Measurements from ENCODE around the gene NBEA.

The NBEA gene

GRCh38 chr13:35225582-35225981 lies 283.5 kb downstream of the NBEA start:
- H3K27me3 ChIP-seq (ENCODE audit: control insufficient read depth in 5 of 5, insufficient read depth in 4 of 5, low read length in 5 of 5) = no peaks in the 10 kb centered on the region
- no peak overlapping the region for H3K27ac ChIP-seq (ENCODE audit: low read depth, low read length)
- no peak overlapping the region for H3K9ac ChIP-seq (ENCODE audit: low read length in 5 of 5)
- no peak overlapping the region for H3K4me3 ChIP-seq (ENCODE audit: low read depth in 1 of 5, low read length in 5 of 5)
- no peaks in the 10 kb centered on the region for H3K36me3 ChIP-seq (ENCODE audit: control insufficient read depth in 5 of 5, insufficient read depth in 5 of 5, low read length in 5 of 5)
- peaks cover 0 to 3% (median 0%) of the 10 kb centered on the region in 5 donors for H3K9me3 ChIP-seq (ENCODE audit: control insufficient read depth in 5 of 5, low read length in 5 of 5)
- H3K4me1 ChIP-seq (ENCODE audit: control insufficient read depth in 5 of 5, insufficient read depth in 5 of 5, low read length in 5 of 5) = no peaks in the 10 kb centered on the region

GRCh38 chr13:35228536-35228935 lies 286.5 kb downstream of the NBEA start:
- no peaks in the 10 kb centered on the region for H3K9me3 ChIP-seq (ENCODE audit: control insufficient read depth in 5 of 5, low read length in 5 of 5)
- H3K9ac ChIP-seq (ENCODE audit: low read length in 5 of 5) = no peak overlapping the region
- no peak overlapping the region for H3K4me3 ChIP-seq (ENCODE audit: low read depth in 1 of 5, low read length in 5 of 5)
- no peaks in the 10 kb centered on the region for H3K36me3 ChIP-seq (ENCODE audit: control insufficient read depth in 5 of 5, insufficient read depth in 5 of 5, low read length in 5 of 5)
- no peaks in the 10 kb centered on the region for H3K4me1 ChIP-seq (ENCODE audit: control insufficient read depth in 5 of 5, insufficient read depth in 5 of 5, low read length in 5 of 5)
- no peaks in the 10 kb centered on the region for H3K27me3 ChIP-seq (ENCODE audit: control insufficient read depth in 5 of 5, insufficient read depth in 4 of 5, low read length in 5 of 5)
- no peak overlapping the region for H3K27ac ChIP-seq (ENCODE audit: low read depth, low read length)

- no peak overlapping the region for H3K27ac ChIP-seq (ENCODE audit: low read depth, low read length)
- no peak overlapping the region for H3K4me3 ChIP-seq (ENCODE audit: low read depth in 1 of 5, low read length in 5 of 5)
- no peaks in the 10 kb centered on the region for H3K36me3 ChIP-seq (ENCODE audit: control insufficient read depth in 5 of 5, insufficient read depth in 5 of 5, low read length in 5 of 5)
- H3K27me3 ChIP-seq (ENCODE audit: control insufficient read depth in 5 of 5, insufficient read depth in 4 of 5, low read length in 5 of 5) = no peaks in the 10 kb centered on the region
- H3K9ac ChIP-seq (ENCODE audit: low read length in 5 of 5) = no peak overlapping the region
- H3K4me1 ChIP-seq (ENCODE audit: control insufficient read depth in 5 of 5, insufficient read depth in 5 of 5, low read length in 5 of 5) = no peaks in the 10 kb centered on the region
- no peaks in the 10 kb centered on the region for H3K9me3 ChIP-seq (ENCODE audit: control insufficient read depth in 5 of 5, low read length in 5 of 5)
Measured at GRCh38 chr13:35231426-35231825, 289.4 kb downstream of the NBEA start.

- H3K9me3 ChIP-seq (ENCODE audit: control insufficient read depth in 5 of 5, low read length in 5 of 5) = peaks cover 0 to 3% (median 0%) of the 10 kb centered on the region in 5 donors
- no peaks in the 10 kb centered on the region for H3K27me3 ChIP-seq (ENCODE audit: control insufficient read depth in 5 of 5, insufficient read depth in 4 of 5, low read length in 5 of 5)
- no peaks in the 10 kb centered on the region for H3K36me3 ChIP-seq (ENCODE audit: control insufficient read depth in 5 of 5, insufficient read depth in 5 of 5, low read length in 5 of 5)
Measured at GRCh38 chr13:35238274-35238673, 296.2 kb downstream of the NBEA start.

GRCh38 chr13:35252536-35253205 lies 310.6 kb downstream of the NBEA start:
- H3K27ac ChIP-seq (ENCODE audit: low read depth, low read length) = no peak overlapping the region
- H3K27me3 ChIP-seq (ENCODE audit: control insufficient read depth in 5 of 5, insufficient read depth in 4 of 5, low read length in 5 of 5) = no peaks in the 10 kb centered on the region
- H3K9ac ChIP-seq (ENCODE audit: low read length in 5 of 5) = no peak overlapping the region
- no peaks in the 10 kb centered on the region for H3K4me1 ChIP-seq (ENCODE audit: control insufficient read depth in 5 of 5, insufficient read depth in 5 of 5, low read length in 5 of 5)
- peaks cover 0 to 7% (median 0%) of the 10 kb centered on the region in 5 donors for H3K9me3 ChIP-seq (ENCODE audit: control insufficient read depth in 5 of 5, low read length in 5 of 5)
- peaks cover 0 to 7% (median 4%) of the 10 kb centered on the region in 5 donors for H3K36me3 ChIP-seq (ENCODE audit: control insufficient read depth in 5 of 5, insufficient read depth in 5 of 5, low read length in 5 of 5)
- H3K4me3 ChIP-seq (ENCODE audit: low read depth in 1 of 5, low read length in 5 of 5) = no peak overlapping the region

More at GRCh38 chr13:35238274-35238673, 296.2 kb downstream of the NBEA start:
- Histone ChIP-seq H3K9ac (ENCODE audit: low read length in 5 of 5) (no peak overlapping the region), H3K27ac (ENCODE audit: low read depth, low read length) (no peak overlapping the region), H3K4me1 (ENCODE audit: control insufficient read depth in 5 of 5, insufficient read depth in 5 of 5, low read length in 5 of 5) (no peaks in the 10 kb centered on the region), H3K4me3 (ENCODE audit: low read depth in 1 of 5, low read length in 5 of 5) (no peak overlapping the region)

- H3K27me3 ChIP-seq (ENCODE audit: control insufficient read depth in 5 of 5, insufficient read depth in 4 of 5, low read length in 5 of 5) = no peaks in the 10 kb centered on the region
- H3K4me1 ChIP-seq (ENCODE audit: control insufficient read depth in 5 of 5, insufficient read depth in 5 of 5, low read length in 5 of 5) = no peaks in the 10 kb centered on the region
- H3K9ac ChIP-seq (ENCODE audit: low read length in 5 of 5) = no peak overlapping the region
- H3K27ac ChIP-seq (ENCODE audit: low read depth, low read length) = no peak overlapping the region
- H3K4me3 ChIP-seq (ENCODE audit: low read depth in 1 of 5, low read length in 5 of 5) = no peak overlapping the region
- H3K36me3 ChIP-seq (ENCODE audit: control insufficient read depth in 5 of 5, insufficient read depth in 5 of 5, low read length in 5 of 5) = peaks cover 0 to 7% (median 4%) of the 10 kb centered on the region in 5 donors
- peaks cover 0 to 7% (median 0%) of the 10 kb centered on the region in 5 donors for H3K9me3 ChIP-seq (ENCODE audit: control insufficient read depth in 5 of 5, low read length in 5 of 5)
Measured at GRCh38 chr13:35255241-35255640, 313.2 kb downstream of the NBEA start.

- Histone ChIP-seq H3K9ac (ENCODE audit: low read length in 5 of 5) (no peak overlapping the region), H3K9me3 (ENCODE audit: control insufficient read depth in 5 of 5, low read length in 5 of 5) (peaks cover 0 to 7% (median 0%) of the 10 kb centered on the region in 5 donors), H3K36me3 (ENCODE audit: control insufficient read depth in 5 of 5, insufficient read depth in 5 of 5, low read length in 5 of 5) (peaks cover 0 to 1% (median 0%) of the 10 kb centered on the region in 5 donors), H3K4me1 (ENCODE audit: control insufficient read depth in 5 of 5, insufficient read depth in 5 of 5, low read length in 5 of 5) (no peaks in the 10 kb centered on the region), H3K27ac (ENCODE audit: low read depth, low read length) (no peak overlapping the region), H3K27me3 (ENCODE audit: control insufficient read depth in 5 of 5, insufficient read depth in 4 of 5, low read length in 5 of 5) (no peaks in the 10 kb centered on the region), H3K4me3 (ENCODE audit: low read depth in 1 of 5, low read length in 5 of 5) (no peak overlapping the region)
Measured at GRCh38 chr13:35256459-35257148, 314.5 kb downstream of the NBEA start.

- no peaks in the 10 kb centered on the region for H3K4me1 ChIP-seq (ENCODE audit: control insufficient read depth in 5 of 5, insufficient read depth in 5 of 5, low read length in 5 of 5)
- peaks cover 0 to 6% (median 0%) of the 10 kb centered on the region in 5 donors for H3K9me3 ChIP-seq (ENCODE audit: control insufficient read depth in 5 of 5, low read length in 5 of 5)
- H3K9ac ChIP-seq (ENCODE audit: low read length in 5 of 5) = no peak overlapping the region
- H3K36me3 ChIP-seq (ENCODE audit: control insufficient read depth in 5 of 5, insufficient read depth in 5 of 5, low read length in 5 of 5) = no peaks in the 10 kb centered on the region
- no peak overlapping the region for H3K4me3 ChIP-seq (ENCODE audit: low read depth in 1 of 5, low read length in 5 of 5)
- H3K27me3 ChIP-seq (ENCODE audit: control insufficient read depth in 5 of 5, insufficient read depth in 4 of 5, low read length in 5 of 5) = no peaks in the 10 kb centered on the region
- H3K27ac ChIP-seq (ENCODE audit: low read depth, low read length) = no peak overlapping the region
Measured at GRCh38 chr13:35260316-35260715, 318.2 kb downstream of the NBEA start.

GRCh38 chr13:35266412-35266811 lies 324.3 kb downstream of the NBEA start:
- Histone ChIP-seq H3K36me3 (ENCODE audit: control insufficient read depth in 5 of 5, insufficient read depth in 5 of 5, low read length in 5 of 5) (no peaks in the 10 kb centered on the region), H3K4me1 (ENCODE audit: control insufficient read depth in 5 of 5, insufficient read depth in 5 of 5, low read length in 5 of 5) (no peaks in the 10 kb centered on the region), H3K4me3 (ENCODE audit: low read depth in 1 of 5, low read length in 5 of 5) (no peak overlapping the region), H3K27me3 (ENCODE audit: control insufficient read depth in 5 of 5, insufficient read depth in 4 of 5, low read length in 5 of 5) (no peaks in the 10 kb centered on the region), H3K27ac (ENCODE audit: low read depth, low read length) (no peak overlapping the region), H3K9me3 (ENCODE audit: control insufficient read depth in 5 of 5, low read length in 5 of 5) (peaks cover 0 to 7% (median 2%) of the 10 kb centered on the region in 5 donors), H3K9ac (ENCODE audit: low read length in 5 of 5) (no peak overlapping the region)

GRCh38 chr13:35278917-35279316 lies 336.8 kb downstream of the NBEA start:
- Histone ChIP-seq H3K27ac (ENCODE audit: low read depth, low read length) (no peak overlapping the region), H3K4me3 (ENCODE audit: low read depth in 1 of 5, low read length in 5 of 5) (no peak overlapping the region), H3K4me1 (ENCODE audit: control insufficient read depth in 5 of 5, insufficient read depth in 5 of 5, low read length in 5 of 5) (no peaks in the 10 kb centered on the region), H3K9ac (ENCODE audit: low read length in 5 of 5) (no peak overlapping the region), H3K36me3 (ENCODE audit: control insufficient read depth in 5 of 5, insufficient read depth in 5 of 5, low read length in 5 of 5) (no peaks in the 10 kb centered on the region), H3K27me3 (ENCODE audit: control insufficient read depth in 5 of 5, insufficient read depth in 4 of 5, low read length in 5 of 5) (no peaks in the 10 kb centered on the region), H3K9me3 (ENCODE audit: control insufficient read depth in 5 of 5, low read length in 5 of 5) (no peaks in the 10 kb centered on the region)

Measured in subcutaneous abdominal adipose tissue (tissue), 5 donors.